Measurements from ENCODE around the gene SLC25A2. TPM values are rescaled to one million over a fixed set of nuclear protein-coding genes. Genes with fewer than 3 reads are reported as not detected.

SLC25A2 gene
- total RNA-seq, 4 donors from 2014 or later: 1.2 to 3.1 TPM; not detected in 2

- peaks cover 17 to 100% (median 24%) of the 10 kb centered on the region in 3 donors for H3K9me3 ChIP-seq
- H3K4me1 ChIP-seq: no peaks in the 10 kb centered on the region
- H3K27ac ChIP-seq: no peak overlapping the region
- peaks cover 0 to 32% of the 10 kb centered on the region in 2 donors for H3K36me3 ChIP-seq
- H3K27me3 ChIP-seq: no peaks in the 10 kb centered on the region
- ATAC-seq: no peak
- H3K4me3 ChIP-seq: no peak overlapping the region
- TF ChIP-seq EP300 (IDR thresholded peaks at IDR 0.05): no peak
- TF ChIP-seq POLR2AphosphoS5 (IDR thresholded peaks at IDR 0.05): no peak
- TF ChIP-seq POLR2A (IDR thresholded peaks at IDR 0.05): no peak
- TF ChIP-seq CTCF (IDR thresholded peaks at IDR 0.05): no peak
- WGBS, 2 donors (ENCODE audit: low coverage in 1 of 2): 61 to 67% methylated on average over 5 of the region's 5 CpGs
Observed at GRCh38 chr5:141260458-141261237, 43.2 kb downstream of the SLC25A2 start.

DNA sequence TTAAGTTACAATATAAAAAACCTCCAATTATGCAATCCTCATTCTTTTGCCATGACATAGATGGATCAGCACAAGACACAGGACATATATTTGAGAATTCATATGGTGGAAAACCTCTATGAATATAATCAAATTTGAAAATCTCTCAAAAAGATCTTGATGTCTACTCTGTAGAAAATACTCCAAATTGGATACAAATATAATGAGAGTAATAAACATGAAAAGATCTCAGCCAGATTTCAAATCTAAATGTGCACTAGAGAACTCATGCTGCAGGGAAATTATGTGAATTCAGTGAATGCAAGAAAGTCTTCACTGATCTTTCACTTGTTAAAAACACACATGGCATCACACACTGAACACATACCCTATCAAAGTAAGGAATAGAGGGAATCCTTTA is 44.9 kb downstream of the SLC25A2 start:
- no peak for ATAC-seq
- TF ChIP-seq POLR2AphosphoS5 (IDR thresholded peaks at IDR 0.05): no peak
- TF ChIP-seq CTCF (IDR thresholded peaks at IDR 0.05): no peak
- TF ChIP-seq POLR2A (IDR thresholded peaks at IDR 0.05): no peak
- no peak for TF ChIP-seq EP300 (IDR thresholded peaks at IDR 0.05)
- no peak overlapping the region for H3K27ac ChIP-seq

DNA sequence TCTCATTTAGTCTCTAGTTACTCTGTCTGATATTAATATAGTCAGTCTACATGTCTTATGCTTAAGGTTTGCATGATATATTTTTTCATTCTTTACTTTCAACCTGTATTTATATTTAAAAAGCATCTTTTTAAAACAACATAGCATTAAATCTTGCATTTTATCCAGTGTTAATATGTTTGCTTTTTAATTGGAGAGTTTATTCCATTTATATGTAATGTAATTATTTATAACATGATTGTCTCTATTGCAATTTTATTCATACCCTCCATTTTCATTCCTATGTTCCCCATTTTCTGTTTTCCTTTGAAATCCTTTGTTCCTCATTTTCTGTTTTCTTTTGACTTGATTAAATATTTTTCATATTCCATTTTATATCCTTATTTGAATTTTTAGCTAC is 45.4 kb downstream of the SLC25A2 start:
- Histone ChIP-seq H3K27me3 (no peaks in the 10 kb centered on the region), H3K36me3 (peaks cover 0 to 15% of the 10 kb centered on the region in 2 donors), H3K4me1 (no peaks in the 10 kb centered on the region), H3K4me3 (no peak overlapping the region), H3K27ac (no peak overlapping the region), H3K9me3 (peaks cover 14 to 100% (median 20%) of the 10 kb centered on the region in 3 donors)
- TF ChIP-seq EP300 (IDR thresholded peaks at IDR 0.05) (no peak), POLR2A (IDR thresholded peaks at IDR 0.05) (no peak), CTCF (IDR thresholded peaks at IDR 0.05) (no peak), POLR2AphosphoS5 (IDR thresholded peaks at IDR 0.05) (no peak)
- no peak for ATAC-seq

More for the DNA sequence above, 44.9 kb downstream of the SLC25A2 start:
- no peaks in the 10 kb centered on the region for H3K4me1 ChIP-seq
- H3K36me3 ChIP-seq: peaks cover 0 to 19% of the 10 kb centered on the region in 2 donors
- no peak overlapping the region for H3K4me3 ChIP-seq
- H3K9me3 ChIP-seq: peaks cover 12 to 100% (median 20%) of the 10 kb centered on the region in 3 donors
- no peaks in the 10 kb centered on the region for H3K27me3 ChIP-seq

Other genes with a start within 250 kb of the SLC25A2 start
- 1 to 10 TPM; 1.4 to 3.0 (median 1.9) TPM for gene PCDHB2, start 209.4 kb downstream of the SLC25A2 start, total RNA-seq
- 1 to 10 TPM in 3 of 4 donors, under 1 TPM in 1; 0.78 to 2.3 (median 2.0) TPM for gene PCDHB3, start 203.6 kb downstream of the SLC25A2 start, total RNA-seq
- 1 to 10 TPM; 2.8 to 5.6 (median 4.8) TPM for gene PCDHB4, start 182.2 kb downstream of the SLC25A2 start, total RNA-seq
- gene PCDHB5, start 168.8 kb downstream of the SLC25A2 start, total RNA-seq: 1 to 10 TPM; 3.2 to 8.6 (median 5.8) TPM
- 1 to 10 TPM; 1.0 to 2.0 (median 1.5) TPM for gene PCDHB6, start 154.0 kb downstream of the SLC25A2 start, total RNA-seq
- gene PCDHB7, start 131.4 kb downstream of the SLC25A2 start, total RNA-seq: 1 to 10 TPM; 1.7 to 3.0 (median 2.4) TPM
- 1 to 10 TPM in 3 of 4 donors, under 1 TPM in 1; 0.27 to 1.5 (median 1.2) TPM for gene PCDHB8, start 126.3 kb downstream of the SLC25A2 start, total RNA-seq
- 1 to 10 TPM; 4.4 to 5.2 (median 4.8) TPM for gene PCDHB16, start 121.7 kb downstream of the SLC25A2 start, total RNA-seq
- 10 to 100 TPM in 1 of 4 donors, 1 to 10 TPM in 3; 1.9 to 10.9 (median 3.0) TPM for gene PCDHB9, start 116.9 kb downstream of the SLC25A2 start, total RNA-seq
- 1 to 10 TPM; 3.0 to 6.4 (median 4.1) TPM for gene PCDHB10, start 111.7 kb downstream of the SLC25A2 start, total RNA-seq
- 1 to 10 TPM in 3 of 4 donors, under 1 TPM in 1; 0.99 to 5.4 (median 3.0) TPM for gene PCDHB11, start 104.4 kb downstream of the SLC25A2 start, total RNA-seq
- gene PCDHB12, start 95.3 kb downstream of the SLC25A2 start, total RNA-seq: 1 to 10 TPM in 3 of 4 donors, under 1 TPM in 1; 0.67 to 5.1 (median 3.4) TPM
- gene PCDHB13, start 90.1 kb downstream of the SLC25A2 start, total RNA-seq: 10 to 100 TPM in 1 of 4 donors, 1 to 10 TPM in 3; 2.7 to 11.7 (median 6.1) TPM
- gene PCDHB14, start 80.7 kb downstream of the SLC25A2 start, total RNA-seq: 10 to 100 TPM in 1 of 4 donors, 1 to 10 TPM in 3; 5.4 to 12.8 (median 7.8) TPM
- 1 to 10 TPM; 3.2 to 6.6 (median 4.1) TPM for gene PCDHB15, start 58.7 kb downstream of the SLC25A2 start, total RNA-seq
- gene TAF7, start 16.7 kb upstream of the SLC25A2 start, total RNA-seq: 10 to 100 TPM; 58.7 to 75.9 (median 61.4) TPM
- 1 to 10 TPM in 2 of 4 donors, under 1 TPM in 2; 0.67 to 1.3 (median 1.1) TPM for gene PCDHGA1, start 26.5 kb upstream of the SLC25A2 start, total RNA-seq
- 1 to 10 TPM; 3.2 to 5.6 (median 4.4) TPM for gene PCDHGA2, start 34.7 kb upstream of the SLC25A2 start, total RNA-seq
- 1 to 10 TPM; 1.3 to 5.7 (median 2.8) TPM for gene PCDHGA3, start 39.8 kb upstream of the SLC25A2 start, total RNA-seq
- gene PCDHGB1, start 46.0 kb upstream of the SLC25A2 start, total RNA-seq: 1 to 10 TPM; 2.0 to 9.5 (median 4.2) TPM
- gene PCDHGA4, start 51.0 kb upstream of the SLC25A2 start, total RNA-seq: 10 to 100 TPM in 1 of 4 donors, 1 to 10 TPM in 3; 2.4 to 12.0 (median 6.3) TPM
- gene PCDHGB2, start 55.9 kb upstream of the SLC25A2 start, total RNA-seq: 10 to 100 TPM in 1 of 4 donors, 1 to 10 TPM in 3; 2.7 to 15.6 (median 4.1) TPM
- gene PCDHGA5, start 60.1 kb upstream of the SLC25A2 start, total RNA-seq: 10 to 100 TPM in 1 of 4 donors, 1 to 10 TPM in 3; 2.6 to 12.5 (median 4.8) TPM
- 1 to 10 TPM; 1.5 to 10.0 (median 4.7) TPM for gene PCDHGB3, start 66.2 kb upstream of the SLC25A2 start, total RNA-seq
- 10 to 100 TPM in 1 of 4 donors, 1 to 10 TPM in 3; 2.0 to 11.1 (median 5.7) TPM for gene PCDHGA6, start 69.8 kb upstream of the SLC25A2 start, total RNA-seq
- 10 to 100 TPM in 1 of 4 donors, 1 to 10 TPM in 3; 2.7 to 14.3 (median 7.6) TPM for gene PCDHGA7, start 78.7 kb upstream of the SLC25A2 start, total RNA-seq
- 10 to 100 TPM in 1 of 4 donors, 1 to 10 TPM in 3; 3.1 to 14.8 (median 6.0) TPM for gene PCDHGB4, start 83.6 kb upstream of the SLC25A2 start, total RNA-seq
- 1 to 10 TPM; 3.0 to 6.8 (median 3.6) TPM for gene PCDHGA8, start 88.6 kb upstream of the SLC25A2 start, total RNA-seq
- gene PCDHGB5, start 93.9 kb upstream of the SLC25A2 start, total RNA-seq: 10 to 100 TPM in 2 of 4 donors, 1 to 10 TPM in 2; 4.0 to 12.9 (median 9.8) TPM
- gene PCDHGA9, start 98.7 kb upstream of the SLC25A2 start, total RNA-seq: 1 to 10 TPM; 3.3 to 8.6 (median 5.9) TPM
- 10 to 100 TPM in 1 of 4 donors, 1 to 10 TPM in 3; 5.7 to 11.7 (median 6.5) TPM for gene PCDHGB6, start 104.0 kb upstream of the SLC25A2 start, total RNA-seq
- 1 to 10 TPM; 2.9 to 8.2 (median 4.7) TPM for gene PCDHGA10, start 108.9 kb upstream of the SLC25A2 start, total RNA-seq
- 10 to 100 TPM; 12.3 to 19.3 (median 15.3) TPM for gene PCDHGB7, start 113.6 kb upstream of the SLC25A2 start, total RNA-seq
- gene PCDHGA11, start 117.0 kb upstream of the SLC25A2 start, total RNA-seq: 10 to 100 TPM in 1 of 4 donors, 1 to 10 TPM in 3; 1.9 to 12.3 (median 3.9) TPM
- 10 to 100 TPM in 1 of 4 donors, 1 to 10 TPM in 3; 5.3 to 15.4 (median 9.8) TPM for gene PCDHGA12, start 126.5 kb upstream of the SLC25A2 start, total RNA-seq
- 10 to 100 TPM; 52.6 to 95.6 (median 63.2) TPM for gene PCDHGC3, start 171.9 kb upstream of the SLC25A2 start, total RNA-seq
- 10 to 100 TPM in 1 of 4 donors, 1 to 10 TPM in 2, under 1 TPM in 1; 0.10 to 12.9 (median 2.4) TPM for gene PCDHGC4, start 181.0 kb upstream of the SLC25A2 start, total RNA-seq
- 1 to 10 TPM in 3 of 4 donors, under 1 TPM in 1; 0.07 to 5.1 (median 1.8) TPM for gene PCDHGC5, start 185.0 kb upstream of the SLC25A2 start, total RNA-seq